Mesangial cell (primary cell): ENCODE data around the gene OR12D2. TPM values are rescaled to one million over a fixed set of nuclear protein-coding genes. Genes with fewer than 3 reads are reported as not detected.

Source experiments
- total RNA-seq: library from RNA; depleted of rRNA; stranded (reverse); fragments of >200 nt; gene quantifications from 2 replicates; pipeline ENCODE4 v1.2.3, GENCODE V29; 2015

OR12D2 gene
- total RNA-seq, result not detected in 2 replicates

GRCh38 chr6:29395331-29395730 is at the start of gene OR12D2:
Gene OR12D2 (plus strand): TSS chr6:29395631. CDS start chr6:29396700, 1,069 bp downstream.

GRCh38 chr6:29368765-29369164 is 26.7 kb upstream of the OR12D2 start, which contains the start of gene OR5V1:
Gene OR5V1 (minus strand): TSS chr6:29368865. CDS start chr6:29356195, 12,670 bp downstream.

GRCh38 chr6:29375191-29375590 is 20.2 kb upstream of the OR12D2 start, which contains the start of gene OR12D3:
Gene OR12D3 (minus strand): TSS chr6:29375291. CDS start chr6:29375287, 4 bp downstream.

GRCh38 chr6:29414588-29414987 is 19.2 kb downstream of the OR12D2 start, which contains the start of gene OR12D1:
Gene OR12D1 (plus strand): TSS chr6:29414928.

GRCh38 chr6:29439006-29439405 is 43.6 kb downstream of the OR12D2 start, which contains the start of gene OR10C1:
Gene OR10C1 (plus strand): TSS chr6:29439306. CDS start chr6:29440016, 710 bp downstream.

Other genes with a start within 250 kb of the OR12D2 start
- not detected in 2 replicates for gene OR2J2, start 224.7 kb upstream of the OR12D2 start, total RNA-seq
- not detected in 2 replicates for gene OR14J1, start 93.9 kb upstream of the OR12D2 start, total RNA-seq
- gene OR5V1, start 26.8 kb upstream of the OR12D2 start, total RNA-seq, result not detected in 2 replicates
- gene OR12D3, start 20.3 kb upstream of the OR12D2 start, total RNA-seq, result not detected in 2 replicates
- gene OR12D1, start 19.3 kb downstream of the OR12D2 start, total RNA-seq, result not detected in 2 replicates
- not detected in 2 replicates for gene OR10C1, start 43.7 kb downstream of the OR12D2 start, total RNA-seq
- gene OR11A1, start 61.4 kb downstream of the OR12D2 start, total RNA-seq, result not detected in 2 replicates
- gene OR2H1, start 61.5 kb downstream of the OR12D2 start, total RNA-seq, result not detected in 2 replicates
- gene MAS1L, start 92.3 kb downstream of the OR12D2 start, total RNA-seq, result not detected in 2 replicates
- not detected in 2 replicates for gene UBD, start 164.1 kb downstream of the OR12D2 start, total RNA-seq
- not detected in 2 replicates for gene OR2H2, start 189.5 kb downstream of the OR12D2 start, total RNA-seq
- gene GABBR1, start 237.6 kb downstream of the OR12D2 start, total RNA-seq, result 3.3 and 9.5 TPM in 2 replicates